ENCODE measurements around the gene NCKAP5. TPM values are rescaled to one million over a fixed set of nuclear protein-coding genes. Genes with fewer than 3 reads are reported as not detected.
"Not testable (repeated sequence)": the region's sequence is repeated elsewhere in the genome, so short reads cannot be mapped to it uniquely, and the experiment has no call there.

The NCKAP5 gene
- total RNA-seq, 1 donor from 2014 or later, result 7.9 TPM

- intact Hi-C loops (cut with DNase I), result no loop called here
- no peak for ATAC-seq (ENCODE audit: poor library complexity)
Measured at GRCh38 chr2:132736059-132736458, 832.2 kb downstream of the NCKAP5 start.

GRCh38 chr2:132734961-132735360 lies 833.3 kb downstream of the NCKAP5 start:
- intact Hi-C loops (cut with DNase I), result no loop called here
- DNase-seq (no peak), ATAC-seq (ENCODE audit: poor library complexity) (no peak)

More at GRCh38 chr2:132736059-132736458, 832.2 kb downstream of the NCKAP5 start:
- DNase-seq, result no peak

- no peak for DNase-seq
- intact Hi-C loops (cut with DNase I), result no loop called here
- no peak for ATAC-seq (ENCODE audit: poor library complexity)
Measured at GRCh38 chr2:132733094-132733493, 835.2 kb downstream of the NCKAP5 start.

- ATAC-seq (ENCODE audit: poor library complexity), result no peak
- intact Hi-C loops (cut with DNase I), result no loop called here
- DNase-seq, result no peak
Measured at GRCh38 chr2:132732694-132733093, 835.6 kb downstream of the NCKAP5 start.

- no peak for ATAC-seq (ENCODE audit: poor library complexity)
- intact Hi-C loops (cut with DNase I), result no loop called here
- no peak for DNase-seq
Measured at GRCh38 chr2:132731441-132731840, 836.8 kb downstream of the NCKAP5 start.

GRCh38 chr2:132730611-132731010 lies 837.7 kb downstream of the NCKAP5 start:
- no peak for ATAC-seq (ENCODE audit: poor library complexity)
- DNase-seq, result no peak
- intact Hi-C loops (cut with DNase I), result no loop called here

- intact Hi-C loops (cut with DNase I), result no loop called here
- no peak for ATAC-seq (ENCODE audit: poor library complexity)
- no peak for DNase-seq
Measured at GRCh38 chr2:132729522-132729921, 838.7 kb downstream of the NCKAP5 start.

- no peak for DNase-seq
- intact Hi-C loops (cut with DNase I), result no loop called here
- ATAC-seq (ENCODE audit: poor library complexity), result no peak
Measured at GRCh38 chr2:132726155-132726554, 842.1 kb downstream of the NCKAP5 start.

- no peak for DNase-seq
- no peak for ATAC-seq (ENCODE audit: poor library complexity)
- intact Hi-C loops (cut with DNase I), result no loop called here
Measured at GRCh38 chr2:132725748-132726147, 842.5 kb downstream of the NCKAP5 start.

GRCh38 chr2:132725148-132725547 lies 843.1 kb downstream of the NCKAP5 start:
- no peak for ATAC-seq (ENCODE audit: poor library complexity)
- DNase-seq, result no peak
- intact Hi-C loops (cut with DNase I), result no loop called here

- ATAC-seq (ENCODE audit: poor library complexity) (no peak), DNase-seq (no peak)
- intact Hi-C loops (cut with DNase I), result no loop called here
Measured at GRCh38 chr2:132721938-132722337, 846.3 kb downstream of the NCKAP5 start.

GRCh38 chr2:132720393-132720792 lies 847.9 kb downstream of the NCKAP5 start:
- ATAC-seq (ENCODE audit: poor library complexity), result no peak
- intact Hi-C loops (cut with DNase I), result no loop called here
- DNase-seq, result no peak

GRCh38 chr2:132719480-132719879 lies 848.8 kb downstream of the NCKAP5 start:
- ATAC-seq (ENCODE audit: poor library complexity) (no peak), DNase-seq (no peak)
- intact Hi-C loops (cut with DNase I), result no loop called here

- intact Hi-C loops (cut with DNase I), result no loop called here
- DNase-seq, result no peak
- ATAC-seq (ENCODE audit: poor library complexity), result no peak
Measured at GRCh38 chr2:132716954-132717353, 851.3 kb downstream of the NCKAP5 start.

GRCh38 chr2:132715386-132716351 lies 852.6 kb downstream of the NCKAP5 start:
- intact Hi-C loops (cut with DNase I), result no loop called here
- ATAC-seq (ENCODE audit: poor library complexity) (peak; percentile 10), DNase-seq (no peak)

- ATAC-seq (ENCODE audit: poor library complexity), result no peak
- DNase-seq, result no peak
- intact Hi-C loops (cut with DNase I), result no loop called here
Measured at GRCh38 chr2:132703396-132703795, 864.9 kb downstream of the NCKAP5 start.

GRCh38 chr2:132701810-132702209 lies 866.5 kb downstream of the NCKAP5 start:
- ATAC-seq (ENCODE audit: poor library complexity), result no peak
- no peak for DNase-seq
- intact Hi-C loops (cut with DNase I), result no loop called here

GRCh38 chr2:132699802-132700201 lies 868.5 kb downstream of the NCKAP5 start:
- intact Hi-C loops (cut with DNase I); DNase-seq; ATAC-seq (ENCODE audit: poor library complexity): not testable (repeated sequence)

- DNase-seq; intact Hi-C loops (cut with DNase I); ATAC-seq (ENCODE audit: poor library complexity): not testable (repeated sequence)
Measured at GRCh38 chr2:132698347-132698746, 869.9 kb downstream of the NCKAP5 start.

- intact Hi-C loops (cut with DNase I), result no loop called here
Measured at GRCh38 chr2:132697556-132698205, 870.6 kb downstream of the NCKAP5 start.

More at GRCh38 chr2:132697556-132698205, 870.6 kb downstream of the NCKAP5 start:
- no peak for DNase-seq
- ATAC-seq (ENCODE audit: poor library complexity), result no peak

Data from Right ventricle myocardium superior (tissue), 1 donor.